Hematopoietic multipotent progenitor cell treated with erythropoietin and hydrocortisone succinate and interleukin-3 and kit ligand, for 4 days (in vitro differentiated cells): Measurements from ENCODE around the gene KIF5C.

ENCODE experiments used
- DNase-seq: peaks from one replicate; pipeline ENCODE4 v3.0.0-alpha.2; 2015

Gene KIF5C

DNA sequence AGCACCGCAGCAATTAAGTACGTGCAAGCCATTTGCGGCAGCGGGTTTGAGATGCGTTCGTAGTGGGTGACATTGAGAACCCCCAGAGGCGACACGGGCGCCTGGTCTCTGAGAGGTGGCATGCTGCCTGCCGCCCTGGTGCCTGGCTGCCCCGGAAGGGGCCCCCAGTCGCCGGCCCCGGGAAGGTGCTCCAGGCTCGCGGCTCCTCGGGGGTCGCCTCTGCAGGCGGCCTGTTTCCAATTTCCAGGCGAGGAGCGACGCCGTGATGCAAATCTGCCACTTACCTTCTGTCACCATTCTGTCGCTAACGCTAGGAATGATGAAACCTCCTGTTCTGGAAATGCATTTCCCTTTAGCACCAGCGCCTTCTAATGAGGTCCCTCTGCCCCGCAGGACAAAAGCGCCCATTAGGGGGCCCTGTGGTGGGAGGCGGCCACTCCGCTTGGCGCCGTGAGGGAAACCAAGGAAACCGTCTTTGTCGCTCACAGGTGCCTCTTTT, 13.0 kb downstream of the KIF5C start:
- peak; percentile 28 for DNase-seq

DNA sequence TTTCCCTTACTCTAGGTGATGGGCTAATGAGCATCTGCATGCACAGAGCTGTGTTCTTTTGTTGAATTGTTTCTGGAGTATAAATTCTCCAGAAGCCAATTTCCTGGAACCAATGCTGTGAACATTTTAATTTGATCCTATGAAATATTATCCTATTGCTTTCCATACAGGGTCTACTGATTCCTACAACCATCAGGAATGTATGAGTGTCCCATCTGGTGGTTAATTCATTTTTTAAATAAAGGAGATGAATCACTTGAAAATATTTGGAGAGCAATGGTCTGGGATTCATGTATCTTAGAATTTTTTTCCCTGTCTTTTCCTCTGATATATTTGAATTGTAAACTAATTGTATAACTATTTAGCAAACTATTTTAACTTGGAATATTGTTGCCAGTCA, 14.0 kb downstream of the KIF5C start:
- no peak for DNase-seq

- DNase-seq: no peak
Observed at GRCh38 chr2:148893906-148894305, 18.9 kb downstream of the KIF5C start.

DNA sequence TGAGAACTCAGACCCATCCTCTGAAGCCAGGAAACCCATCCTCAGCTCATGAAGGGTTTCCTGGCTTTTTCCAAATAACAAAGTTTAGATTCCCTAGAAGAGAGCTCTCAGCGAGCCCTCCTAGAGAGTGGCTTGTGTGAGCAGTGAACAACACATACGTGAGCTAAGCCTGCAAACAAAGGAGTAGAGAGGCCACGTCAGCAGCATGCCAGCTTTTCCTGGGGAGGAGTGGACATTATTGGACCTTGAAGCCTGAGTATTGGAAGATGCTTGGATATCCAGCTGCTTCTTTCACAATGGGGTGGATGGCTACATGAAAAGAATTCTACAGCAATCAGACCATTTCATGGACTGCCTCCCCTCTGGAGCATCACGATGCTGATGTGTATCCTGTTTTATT, 21.1 kb downstream of the KIF5C start:
- DNase-seq: no peak

- no peak for DNase-seq
Observed at GRCh38 chr2:148899638-148900318, 24.8 kb downstream of the KIF5C start.

- no peak for DNase-seq
Observed at GRCh38 chr2:148900350-148900837, 25.4 kb downstream of the KIF5C start.

GRCh38 chr2:148901142-148901541, 26.1 kb downstream of the KIF5C start:
- no peak for DNase-seq

DNA sequence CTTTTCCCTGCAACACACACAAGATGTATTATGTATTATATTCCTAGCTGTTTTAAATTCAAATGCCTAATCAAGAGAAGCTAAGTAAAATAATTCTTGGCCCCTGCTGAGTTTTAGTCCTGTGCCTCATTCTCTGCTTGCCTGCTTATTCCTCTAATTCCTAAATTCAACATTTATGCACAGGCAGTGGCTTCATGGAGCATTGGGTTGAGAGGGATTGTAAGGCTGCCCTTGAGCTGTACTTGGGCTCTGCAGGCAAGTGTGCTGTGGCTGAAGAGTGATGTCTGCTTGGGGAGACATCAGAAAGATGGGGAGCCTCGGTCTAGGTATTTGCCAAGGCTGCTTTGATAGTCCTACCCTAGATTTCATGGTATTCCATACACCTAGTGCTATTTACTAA, 27.8 kb downstream of the KIF5C start:
- DNase-seq: no peak

DNA sequence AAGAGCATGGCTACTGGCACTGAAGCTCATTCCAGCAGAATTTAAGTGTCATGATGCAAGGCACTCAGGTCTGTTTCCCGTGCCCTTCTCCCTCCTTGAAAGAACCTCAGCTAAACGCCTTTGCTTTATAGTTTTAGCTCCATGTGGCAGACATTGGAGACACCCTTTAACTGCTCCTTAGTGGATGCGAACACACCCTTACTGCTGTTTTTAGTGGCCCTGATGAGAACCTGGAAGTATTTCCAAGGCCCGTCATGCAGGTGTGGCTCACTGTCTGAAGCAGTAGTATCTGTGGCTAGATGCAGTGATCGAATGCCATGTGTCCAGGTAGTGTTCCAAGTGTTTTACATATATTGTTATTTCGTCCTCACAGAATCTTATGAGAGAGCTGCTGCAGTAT, 28.3 kb downstream of the KIF5C start:
- DNase-seq: no peak

DNA sequence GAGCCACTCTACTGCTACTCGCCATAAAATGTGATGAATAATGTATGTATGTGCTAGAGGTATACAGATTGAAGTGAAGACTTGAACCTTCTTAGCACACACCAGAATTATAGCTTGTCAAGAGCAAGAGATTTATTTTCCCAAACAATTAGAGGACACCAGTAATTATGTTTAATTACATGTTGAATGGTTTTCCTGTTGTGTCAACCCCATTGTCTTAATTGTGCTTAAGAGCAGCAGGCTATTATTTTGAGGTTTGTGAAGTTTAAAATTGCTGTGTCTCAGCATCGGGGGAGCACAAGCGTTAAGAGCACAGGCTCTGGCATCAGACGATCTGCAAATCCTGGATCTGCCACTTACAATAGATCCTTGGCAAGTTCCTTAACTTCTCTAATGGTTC, 29.0 kb downstream of the KIF5C start:
- no peak for DNase-seq

DNA sequence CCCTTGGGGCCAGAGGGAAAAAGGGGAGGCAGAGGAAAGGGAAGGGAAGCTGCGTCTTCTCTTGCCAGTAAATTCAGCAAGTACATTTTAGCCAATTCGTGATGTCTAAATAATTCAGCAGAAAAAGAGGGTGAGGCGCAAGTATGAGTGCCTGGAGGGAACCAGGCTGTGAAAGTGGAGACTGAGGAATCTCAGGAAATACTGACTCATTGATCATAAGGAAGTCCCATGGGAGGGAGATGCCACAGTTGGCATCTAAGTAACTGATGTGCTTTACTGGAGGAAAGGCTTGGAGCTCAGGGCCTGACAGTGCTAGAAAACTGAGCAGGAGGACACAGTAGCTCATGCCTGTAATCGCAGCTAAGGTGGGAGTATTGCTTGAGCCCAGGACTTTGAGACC, 31.1 kb downstream of the KIF5C start:
- DNase-seq: no peak

DNA sequence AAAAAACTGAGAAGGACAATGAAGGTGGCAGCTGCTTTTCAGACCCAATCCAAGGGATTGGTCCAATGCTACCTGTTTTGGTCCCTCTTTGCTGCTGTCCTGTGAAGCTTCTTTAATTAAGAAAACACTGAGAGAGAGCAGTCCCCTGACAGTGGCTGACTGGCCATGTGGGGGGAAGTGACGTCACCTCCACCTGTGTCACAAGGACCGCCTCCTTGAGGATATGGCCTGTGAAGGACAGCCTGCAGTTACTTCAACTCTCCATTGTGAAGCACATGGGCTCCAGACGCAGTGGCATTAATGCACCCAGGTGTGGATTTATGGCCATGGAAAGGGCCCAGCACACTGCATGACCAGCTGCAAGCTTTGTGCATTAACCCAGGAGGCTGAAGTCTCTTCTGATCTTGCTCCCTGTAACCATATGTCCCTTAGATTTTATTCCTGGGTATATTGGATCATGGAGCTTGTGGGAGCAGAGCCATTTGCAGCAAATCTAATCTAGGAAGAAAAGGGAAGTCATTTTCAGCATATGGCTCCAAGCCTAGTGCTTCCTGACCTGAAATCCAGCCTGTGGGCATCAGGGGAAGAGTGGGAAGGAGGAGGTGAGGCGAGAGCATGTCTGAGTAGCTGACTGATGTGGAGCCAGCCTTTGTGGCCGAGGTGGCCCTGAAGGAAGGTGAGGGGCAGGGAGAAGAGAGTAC, 32.2 kb downstream of the KIF5C start:
- no peak for DNase-seq

GRCh38 chr2:148909114-148909513, 34.1 kb downstream of the KIF5C start:
- DNase-seq: no peak

DNA sequence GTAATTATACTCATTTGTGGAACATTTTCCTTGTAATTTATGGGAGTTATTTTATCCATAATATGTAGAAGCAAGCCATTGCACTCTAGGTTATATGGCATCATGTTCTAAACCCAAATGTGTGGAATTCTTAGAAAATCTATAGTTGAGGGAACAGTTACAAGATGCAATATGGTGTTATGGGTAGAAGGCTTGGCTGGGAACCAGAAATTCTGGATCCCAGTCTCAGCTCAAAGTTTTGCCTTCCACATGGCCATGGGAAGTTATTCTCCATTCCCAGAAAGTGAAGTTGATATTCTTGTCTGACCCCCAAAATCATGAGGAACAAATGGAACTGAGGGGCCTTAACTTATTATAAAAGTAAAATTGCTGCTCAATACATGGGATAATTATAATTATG, 38.0 kb downstream of the KIF5C start:
- DNase-seq: no peak

DNA sequence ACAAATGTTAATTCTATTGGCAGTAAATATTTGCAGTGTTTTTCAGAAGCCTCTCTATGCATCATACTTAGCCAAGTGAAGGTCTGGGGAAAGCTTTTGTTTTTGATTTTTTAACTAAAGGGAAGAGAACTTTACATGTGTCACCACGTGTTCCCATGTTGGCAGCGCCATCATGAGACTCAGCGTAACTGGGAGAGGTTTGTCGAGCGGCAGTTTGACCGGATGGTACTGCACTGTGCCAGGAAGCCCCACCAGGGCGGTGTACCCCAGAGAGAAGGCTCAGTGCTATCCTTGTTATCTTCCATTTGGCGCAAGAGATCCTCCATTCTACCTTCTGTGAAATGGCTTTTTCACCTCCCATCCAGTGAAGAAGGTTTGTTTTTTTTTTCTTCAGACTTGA, 38.5 kb downstream of the KIF5C start:
- no peak for DNase-seq

DNA sequence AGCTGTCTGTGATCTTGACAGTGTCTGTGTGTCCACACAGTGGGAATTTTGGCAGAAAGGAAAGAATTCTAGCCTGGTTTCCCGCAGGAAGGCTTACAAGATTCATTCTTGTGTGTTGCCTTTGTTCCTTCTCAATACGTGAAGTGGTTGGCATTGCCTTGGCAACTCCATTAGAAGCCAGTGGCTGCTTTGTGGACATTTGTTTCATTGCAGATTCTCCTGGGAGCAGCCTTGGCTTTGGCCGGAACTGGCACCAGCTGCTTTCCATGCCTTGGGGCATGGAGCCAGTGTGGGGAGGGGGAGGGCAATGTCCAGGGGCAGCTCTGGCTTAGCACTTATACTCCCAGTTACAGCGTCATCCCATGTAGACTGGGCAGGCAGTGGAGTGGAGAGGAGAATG, 39.4 kb downstream of the KIF5C start:
- DNase-seq: no peak

DNA sequence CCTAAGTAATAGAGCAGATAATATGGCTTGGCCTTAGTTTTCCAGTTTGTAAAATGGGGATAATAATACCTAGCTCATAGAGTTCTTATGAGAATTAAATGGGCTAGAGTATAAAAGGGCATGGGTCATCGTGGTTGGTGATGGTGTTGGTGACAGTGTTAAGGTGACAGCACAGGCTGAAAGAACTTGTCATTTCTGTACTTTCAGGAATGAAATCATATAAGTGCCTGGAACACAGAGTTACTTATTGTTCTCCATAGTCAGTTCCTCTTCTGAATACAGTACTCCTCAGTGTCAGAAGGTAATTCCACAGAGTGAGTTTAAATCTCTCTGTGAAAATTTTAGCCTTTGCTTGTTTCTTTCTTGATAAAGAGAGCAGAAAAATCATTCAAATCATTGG, 42.4 kb downstream of the KIF5C start:
- no peak for DNase-seq

DNA sequence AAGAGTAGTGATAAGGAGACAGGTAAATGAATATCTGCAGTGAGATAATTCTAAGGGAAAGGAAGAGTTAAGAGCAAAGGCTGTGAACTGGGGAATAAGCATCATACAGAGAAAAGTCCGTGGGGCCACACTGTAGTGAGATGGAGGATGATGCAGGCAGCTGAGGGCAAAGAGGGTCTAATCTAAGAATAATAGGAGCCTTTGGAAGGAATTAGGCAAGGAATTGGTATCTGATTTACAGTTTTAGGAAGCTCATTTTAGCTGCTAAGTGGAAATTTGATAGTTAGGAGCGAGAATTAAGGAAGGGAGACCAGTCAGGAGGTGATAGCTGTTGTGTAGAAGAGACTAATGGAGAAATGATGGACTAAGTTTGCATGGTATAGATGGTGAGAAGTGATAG, 43.5 kb downstream of the KIF5C start:
- DNase-seq: no peak

GRCh38 chr2:148920559-148920958, 45.5 kb downstream of the KIF5C start:
- DNase-seq: no peak

DNA sequence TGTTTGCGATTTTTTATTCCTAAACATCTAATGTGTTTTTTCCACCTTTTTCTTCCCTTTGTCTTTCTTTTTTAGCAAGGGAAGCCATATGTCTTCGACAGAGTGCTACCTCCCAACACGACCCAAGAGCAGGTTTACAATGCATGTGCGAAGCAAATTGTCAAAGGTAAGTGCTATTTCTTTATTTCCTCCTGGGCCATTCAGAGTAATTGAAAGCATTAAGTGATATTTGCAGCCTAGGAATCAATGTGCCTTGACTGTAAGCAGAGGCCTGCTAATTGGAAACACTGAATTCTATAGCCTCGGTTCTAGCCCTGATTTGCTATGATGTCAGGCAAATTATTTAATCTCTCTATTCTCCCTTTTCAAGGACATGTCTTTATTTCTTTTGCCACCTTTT, 47.0 kb downstream of the KIF5C start:
- no peak for DNase-seq

GRCh38 chr2:148922776-148923475, 47.9 kb downstream of the KIF5C start:
- DNase-seq: no peak

GRCh38 chr2:148924514-148925178, 49.6 kb downstream of the KIF5C start:
- DNase-seq: no peak

DNA sequence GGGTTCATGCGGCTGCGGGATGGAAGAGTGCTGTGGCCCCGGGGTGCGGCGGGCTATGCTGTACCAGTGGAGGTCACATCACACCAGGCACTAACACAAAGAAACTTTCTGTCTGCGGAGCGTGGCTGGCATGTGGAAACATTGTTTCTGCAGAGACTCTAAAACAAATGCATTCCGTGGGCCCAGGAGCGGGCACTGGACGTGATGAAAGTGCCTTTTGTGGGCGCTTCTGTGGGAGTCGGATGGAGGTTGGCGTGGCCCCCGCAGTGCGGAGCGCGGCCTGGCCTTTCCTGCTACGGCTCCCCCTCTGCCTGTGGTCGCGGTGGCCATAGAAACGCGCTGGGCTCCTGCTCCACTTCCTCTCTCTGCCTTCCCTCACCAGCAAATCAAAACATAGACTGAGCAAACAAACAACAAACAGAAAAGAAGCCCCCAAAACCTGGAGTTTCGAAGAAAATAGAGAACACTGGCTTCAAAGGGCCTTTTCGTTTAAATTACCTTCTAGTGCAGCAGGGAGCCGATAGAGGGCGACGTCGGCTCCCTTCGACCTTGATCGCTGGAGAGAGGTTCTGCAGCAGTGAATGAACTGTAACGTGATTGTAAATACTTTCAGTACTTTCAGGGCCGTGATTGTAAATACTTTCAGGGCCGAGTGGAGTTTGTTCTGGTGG, 51.4 kb downstream of the KIF5C start:
- peak; percentile 80 for DNase-seq
